ENCODE data around the gene GPC5. TPM values are rescaled to one million over a fixed set of nuclear protein-coding genes. Genes with fewer than 3 reads are reported as not detected.
"Not testable (repeated sequence)": the region's sequence is repeated elsewhere in the genome, so short reads cannot be mapped to it uniquely, and the experiment has no call there.

The GPC5 gene
- total and polyA plus RNA-seq, 7 experiments from 2014 or later = 0.10 to 0.38 TPM; not detected in 5

DNA sequence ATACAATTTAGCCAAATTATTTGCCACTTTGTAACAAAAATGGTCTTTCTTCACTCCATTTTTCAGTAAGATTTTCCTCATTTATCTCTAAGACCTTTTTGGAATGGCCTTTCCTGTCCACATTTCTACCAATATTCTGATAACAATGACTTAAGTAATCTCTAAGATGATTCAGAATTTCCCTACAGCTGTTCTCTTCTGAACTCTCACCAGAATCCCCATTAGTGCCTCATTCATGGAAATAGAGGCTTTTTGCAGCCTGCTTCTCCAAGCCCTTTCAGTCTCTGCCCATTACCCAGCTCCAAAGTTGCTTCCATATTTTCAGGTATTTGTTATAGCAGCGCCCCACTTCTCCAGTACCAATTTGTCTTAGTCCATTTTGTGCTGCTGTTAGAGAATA is 867.0 kb downstream of the GPC5 start:
- H3K27me3 ChIP-seq (ENCODE audit: control insufficient read depth in 2 of 2, insufficient read depth in 2 of 2, low read length in 2 of 2) = no peaks in the 10 kb centered on the region
- peaks cover 0 to 10% (median 0%) of the 10 kb centered on the region in 11 donors for H3K9me3 Mint-ChIP-seq
- CTCF ChIA-PET = no interaction called here

DNA sequence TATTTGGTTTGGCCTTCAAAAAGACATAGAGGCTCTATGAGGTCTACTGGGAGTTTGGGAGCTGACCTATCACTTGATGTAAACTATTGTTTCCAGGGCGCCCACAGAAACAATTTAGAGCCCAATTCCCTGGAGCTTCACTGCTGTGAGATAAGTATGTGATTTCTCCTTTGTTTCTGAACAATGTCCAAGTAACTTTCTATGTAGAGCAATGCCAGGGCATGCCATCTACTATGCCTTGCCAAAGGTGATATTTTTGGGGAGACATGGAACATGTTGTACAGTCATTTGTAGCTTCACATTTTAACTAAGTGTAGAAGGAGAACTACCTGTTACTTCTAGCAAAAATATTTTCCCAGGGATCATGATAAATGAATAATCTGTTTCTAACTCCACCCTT is 872.6 kb downstream of the GPC5 start:
- H3K9me3 ChIP-seq (ENCODE audit: control insufficient read depth in 2 of 3, low read length in 3 of 3) = no peaks in the 10 kb centered on the region
- H3K36me3 Mint-ChIP-seq = no peaks in the 10 kb centered on the region
- no peaks in the 10 kb centered on the region for H3K4me1 Mint-ChIP-seq
- no peak overlapping the region for H3K4me3 Mint-ChIP-seq
- peaks cover 0 to 13% (median 3%) of the 10 kb centered on the region in 11 donors for H3K9me3 Mint-ChIP-seq
- H3K27ac Mint-ChIP-seq = no peak overlapping the region
- H3K27me3 ChIP-seq (ENCODE audit: control insufficient read depth in 2 of 2, insufficient read depth in 2 of 2, low read length in 2 of 2) = no peaks in the 10 kb centered on the region
- CTCF ChIA-PET = no interaction called here
- POLR2A ChIA-PET = no interaction called here
- no peaks in the 10 kb centered on the region for H3K4me1 ChIP-seq (ENCODE audit: control insufficient read depth in 2 of 2, insufficient read depth in 2 of 2, low read length in 2 of 2)
- H3K36me3 ChIP-seq (ENCODE audit: control insufficient read depth in 2 of 3, insufficient read depth in 3 of 3, low read length in 3 of 3) = no peaks in the 10 kb centered on the region
- ATAC-seq (no peak), DNase-seq (no peak)
- intact Hi-C loops (cut with micrococcal nuclease) = no loop called here
- H3K4me3 ChIP-seq (ENCODE audit: low read length) = no peak overlapping the region
- H3K27ac ChIP-seq (ENCODE audit: low read depth, low read length) = no peak overlapping the region
- no peaks in the 10 kb centered on the region for H3K27me3 Mint-ChIP-seq

More for the DNA sequence above, 867.0 kb downstream of the GPC5 start:
- POLR2A ChIA-PET = no interaction called here
- no peaks in the 10 kb centered on the region for H3K9me3 ChIP-seq (ENCODE audit: control insufficient read depth in 2 of 3, low read length in 3 of 3)
- no peaks in the 10 kb centered on the region for H3K36me3 ChIP-seq (ENCODE audit: control insufficient read depth in 2 of 3, insufficient read depth in 3 of 3, low read length in 3 of 3)
- intact Hi-C loops (cut with micrococcal nuclease) = no loop called here
- Mint-ChIP-seq H3K27ac (no peak overlapping the region), H3K4me1 (no peaks in the 10 kb centered on the region), H3K27me3 (no peaks in the 10 kb centered on the region), H3K4me3 (no peak overlapping the region), H3K36me3 (no peaks in the 10 kb centered on the region)
- no peak overlapping the region for H3K27ac ChIP-seq (ENCODE audit: low read depth, low read length)
- H3K4me1 ChIP-seq (ENCODE audit: control insufficient read depth in 2 of 2, insufficient read depth in 2 of 2, low read length in 2 of 2) = no peaks in the 10 kb centered on the region
- DNase-seq (no peak), ATAC-seq (no peak)
- no peak overlapping the region for H3K4me3 ChIP-seq (ENCODE audit: low read length)

DNA sequence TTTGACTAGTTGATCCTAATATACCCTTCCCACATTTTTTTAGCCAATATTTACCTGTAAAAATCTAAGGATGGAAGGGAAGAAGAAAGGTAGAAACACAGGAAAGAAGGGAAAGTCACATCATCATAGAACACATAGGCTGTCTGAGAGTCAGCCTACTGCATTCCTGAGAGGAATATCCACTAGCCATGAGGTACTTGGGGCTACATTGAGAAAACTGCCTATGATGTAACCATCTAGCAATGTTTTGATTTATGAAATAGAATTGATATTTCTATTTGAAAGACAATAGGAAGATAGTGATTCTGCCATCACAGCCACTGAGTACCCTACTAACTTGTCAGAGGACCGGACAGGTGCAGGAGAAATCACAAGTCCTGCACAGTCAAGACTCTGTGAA is 873.8 kb downstream of the GPC5 start:
- Mint-ChIP-seq H3K4me1 (no peaks in the 10 kb centered on the region), H3K4me3 (no peak overlapping the region), H3K36me3 (no peaks in the 10 kb centered on the region), H3K27me3 (no peaks in the 10 kb centered on the region), H3K27ac (no peak overlapping the region), H3K9me3 (peaks cover 0 to 9% (median 3%) of the 10 kb centered on the region in 11 donors)
- ATAC-seq (no peak), DNase-seq (no peak)
- H3K27ac ChIP-seq (ENCODE audit: low read depth, low read length) = no peak overlapping the region
- H3K27me3 ChIP-seq (ENCODE audit: control insufficient read depth in 2 of 2, insufficient read depth in 2 of 2, low read length in 2 of 2) = no peaks in the 10 kb centered on the region
- no peak overlapping the region for H3K4me3 ChIP-seq (ENCODE audit: low read length)
- ChIA-PET CTCF (no interaction called here), POLR2A (no interaction called here)
- no peaks in the 10 kb centered on the region for H3K4me1 ChIP-seq (ENCODE audit: control insufficient read depth in 2 of 2, insufficient read depth in 2 of 2, low read length in 2 of 2)
- intact Hi-C loops (cut with micrococcal nuclease) = no loop called here
- H3K36me3 ChIP-seq (ENCODE audit: control insufficient read depth in 2 of 3, insufficient read depth in 3 of 3, low read length in 3 of 3) = no peaks in the 10 kb centered on the region
- H3K9me3 ChIP-seq (ENCODE audit: control insufficient read depth in 2 of 3, low read length in 3 of 3) = no peaks in the 10 kb centered on the region

DNA sequence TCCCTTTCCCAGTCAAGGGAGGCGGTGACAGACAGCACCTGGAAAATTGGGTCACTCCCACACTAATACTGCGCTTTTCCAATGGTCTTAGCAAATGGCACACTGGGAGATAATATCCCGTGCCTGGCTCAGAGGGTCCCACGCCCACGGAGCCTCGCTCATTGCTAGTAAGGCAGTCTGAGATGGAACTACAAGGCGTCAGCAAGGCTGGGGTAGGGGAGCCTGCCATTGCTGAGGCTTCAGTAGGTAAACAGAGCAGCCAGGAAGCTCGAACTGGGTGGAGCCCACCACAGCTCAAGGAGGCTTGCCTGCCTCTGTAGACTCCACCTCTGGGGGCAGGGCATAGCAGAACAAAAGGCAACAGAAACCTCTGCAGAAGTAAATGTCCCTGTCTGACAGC is 882.6 kb downstream of the GPC5 start:
- H3K9me3 ChIP-seq (ENCODE audit: control insufficient read depth in 2 of 3, low read length in 3 of 3); CTCF ChIA-PET; H3K36me3 ChIP-seq (ENCODE audit: control insufficient read depth in 2 of 3, insufficient read depth in 3 of 3, low read length in 3 of 3); H3K4me3 Mint-ChIP-seq; POLR2A ChIA-PET; ATAC-seq; H3K4me3 ChIP-seq (ENCODE audit: low read length); H3K27ac ChIP-seq (ENCODE audit: low read depth, low read length); H3K36me3 Mint-ChIP-seq; DNase-seq; H3K27ac Mint-ChIP-seq; H3K4me1 ChIP-seq (ENCODE audit: control insufficient read depth in 2 of 2, insufficient read depth in 2 of 2, low read length in 2 of 2); H3K4me1 Mint-ChIP-seq; H3K27me3 ChIP-seq (ENCODE audit: control insufficient read depth in 2 of 2, insufficient read depth in 2 of 2, low read length in 2 of 2); intact Hi-C loops (cut with micrococcal nuclease); H3K27me3 Mint-ChIP-seq: not testable (repeated sequence)
- peaks cover 3 to 18% (median 10%) of the 10 kb centered on the region in 11 donors for H3K9me3 Mint-ChIP-seq

DNA sequence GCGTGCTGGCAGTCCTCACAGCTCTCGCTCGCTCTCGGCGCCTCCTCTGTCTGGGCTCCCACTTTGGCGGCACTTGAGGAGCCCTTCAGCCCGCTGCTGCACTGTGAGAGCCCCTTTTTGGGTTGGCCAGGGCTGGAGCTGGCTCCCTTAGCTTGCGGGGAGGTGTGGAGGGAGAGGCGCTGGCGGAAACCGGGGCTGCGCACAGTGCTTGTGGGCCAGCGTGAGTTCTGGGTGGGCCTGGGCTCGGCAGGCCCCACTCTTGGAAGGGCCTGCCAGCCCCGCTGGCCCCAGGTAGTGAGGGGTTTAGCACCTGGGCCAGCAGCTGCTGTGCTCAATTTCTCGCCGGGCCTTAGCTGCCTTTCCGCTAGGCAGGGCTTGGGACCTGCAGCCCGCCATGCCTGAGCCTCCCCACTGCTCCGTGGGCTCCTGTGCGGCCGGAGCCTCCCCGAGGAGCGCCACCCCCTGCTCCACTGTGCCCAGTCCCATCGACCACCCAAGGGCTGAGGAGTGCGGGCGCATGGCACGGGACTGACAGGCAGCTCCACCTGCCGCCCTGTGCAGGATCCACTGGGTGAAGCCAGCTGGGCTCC is 892.4 kb downstream of the GPC5 start:
- H3K36me3 Mint-ChIP-seq; H3K27ac Mint-ChIP-seq; H3K27me3 ChIP-seq (ENCODE audit: control insufficient read depth in 2 of 2, insufficient read depth in 2 of 2, low read length in 2 of 2); H3K27ac ChIP-seq (ENCODE audit: low read depth, low read length); H3K36me3 ChIP-seq (ENCODE audit: control insufficient read depth in 2 of 3, insufficient read depth in 3 of 3, low read length in 3 of 3); H3K9me3 ChIP-seq (ENCODE audit: control insufficient read depth in 2 of 3, low read length in 3 of 3); intact Hi-C loops (cut with micrococcal nuclease); CTCF ChIA-PET; H3K4me3 Mint-ChIP-seq; ATAC-seq; H3K4me3 ChIP-seq (ENCODE audit: low read length); DNase-seq; H3K4me1 ChIP-seq (ENCODE audit: control insufficient read depth in 2 of 2, insufficient read depth in 2 of 2, low read length in 2 of 2); POLR2A ChIA-PET; H3K27me3 Mint-ChIP-seq; H3K4me1 Mint-ChIP-seq: not testable (repeated sequence)
- H3K9me3 Mint-ChIP-seq = peaks cover 9 to 42% (median 13%) of the 10 kb centered on the region in 11 donors

DNA sequence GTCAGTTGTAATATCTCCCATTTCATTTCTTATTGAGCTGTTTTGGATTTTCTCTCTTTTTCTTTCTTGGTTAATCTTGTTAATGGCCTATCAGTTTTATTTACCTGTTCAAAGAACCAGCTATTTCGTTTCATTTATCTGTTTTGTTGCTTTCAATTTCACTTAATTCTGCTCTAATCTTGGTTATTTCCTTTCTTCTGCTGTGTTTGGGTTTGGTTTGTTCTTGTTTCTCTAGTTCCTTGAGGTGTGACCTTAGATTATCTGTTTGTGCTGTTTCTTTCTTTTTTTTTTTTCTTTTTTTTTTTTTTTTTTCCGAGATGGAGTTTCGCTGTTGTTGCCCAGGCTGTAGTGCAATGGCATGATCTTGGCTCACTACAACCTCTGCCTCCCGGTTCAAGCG is 896.1 kb downstream of the GPC5 start:
- ATAC-seq; H3K27me3 ChIP-seq (ENCODE audit: control insufficient read depth in 2 of 2, insufficient read depth in 2 of 2, low read length in 2 of 2); H3K4me3 ChIP-seq (ENCODE audit: low read length); H3K27ac Mint-ChIP-seq; H3K36me3 Mint-ChIP-seq; DNase-seq; H3K9me3 ChIP-seq (ENCODE audit: control insufficient read depth in 2 of 3, low read length in 3 of 3); H3K27me3 Mint-ChIP-seq; H3K4me3 Mint-ChIP-seq; H3K27ac ChIP-seq (ENCODE audit: low read depth, low read length); intact Hi-C loops (cut with micrococcal nuclease); H3K4me1 ChIP-seq (ENCODE audit: control insufficient read depth in 2 of 2, insufficient read depth in 2 of 2, low read length in 2 of 2); H3K36me3 ChIP-seq (ENCODE audit: control insufficient read depth in 2 of 3, insufficient read depth in 3 of 3, low read length in 3 of 3); H3K4me1 Mint-ChIP-seq; POLR2A ChIA-PET: not testable (repeated sequence)
- CTCF ChIA-PET = interaction anchor here (0.6 kb wide), 1 partner anchor 424 kb away, joined by 5 read pairs; no protein-coding TSS in a partner anchor
- peaks cover 4 to 35% (median 14%) of the 10 kb centered on the region in 11 donors for H3K9me3 Mint-ChIP-seq

DNA sequence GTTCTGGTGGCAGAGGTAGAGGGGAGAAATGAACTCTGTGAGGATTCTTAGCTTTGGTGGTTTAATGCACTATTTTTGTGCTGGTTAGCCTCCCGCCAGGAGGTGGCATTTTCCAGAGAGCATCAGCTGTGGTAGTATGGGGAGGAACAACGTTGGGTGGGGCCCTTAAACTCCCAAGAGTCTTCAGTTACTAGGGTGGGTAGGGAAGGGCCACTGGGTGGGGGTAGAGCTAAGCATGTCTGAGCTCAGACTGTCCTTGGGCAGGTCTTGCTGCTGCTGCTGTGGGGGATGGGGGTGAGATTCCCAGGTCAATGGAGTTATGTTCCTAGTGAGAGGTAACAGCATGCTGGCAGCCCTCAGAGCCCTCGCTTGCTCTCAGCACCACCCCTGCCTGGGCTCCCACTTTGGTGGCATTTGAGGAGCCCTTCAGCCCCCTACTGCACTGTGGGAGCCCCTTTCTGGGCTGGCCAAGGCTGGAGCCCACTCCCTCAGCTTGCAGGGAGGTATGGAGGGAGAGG is 897.8 kb downstream of the GPC5 start:
- H3K27me3 ChIP-seq (ENCODE audit: control insufficient read depth in 2 of 2, insufficient read depth in 2 of 2, low read length in 2 of 2); POLR2A ChIA-PET; H3K27ac ChIP-seq (ENCODE audit: low read depth, low read length); CTCF ChIA-PET; H3K4me3 Mint-ChIP-seq; H3K4me1 Mint-ChIP-seq; ATAC-seq; DNase-seq; H3K9me3 ChIP-seq (ENCODE audit: control insufficient read depth in 2 of 3, low read length in 3 of 3); H3K36me3 Mint-ChIP-seq; H3K4me1 ChIP-seq (ENCODE audit: control insufficient read depth in 2 of 2, insufficient read depth in 2 of 2, low read length in 2 of 2); H3K36me3 ChIP-seq (ENCODE audit: control insufficient read depth in 2 of 3, insufficient read depth in 3 of 3, low read length in 3 of 3); H3K4me3 ChIP-seq (ENCODE audit: low read length); H3K27me3 Mint-ChIP-seq; intact Hi-C loops (cut with micrococcal nuclease): not testable (repeated sequence)
- peaks cover 0 to 32% (median 13%) of the 10 kb centered on the region in 11 donors for H3K9me3 Mint-ChIP-seq
- peak overlapping the region in 1 of 9 donors; percentile 28 for H3K27ac Mint-ChIP-seq
